ENCODE data around the gene OR3A2.

GRCh38 chr17:3415610-3416009, 29.5 kb upstream of the OR3A2 start:
- TF ChIP-seq, protein P1, sequence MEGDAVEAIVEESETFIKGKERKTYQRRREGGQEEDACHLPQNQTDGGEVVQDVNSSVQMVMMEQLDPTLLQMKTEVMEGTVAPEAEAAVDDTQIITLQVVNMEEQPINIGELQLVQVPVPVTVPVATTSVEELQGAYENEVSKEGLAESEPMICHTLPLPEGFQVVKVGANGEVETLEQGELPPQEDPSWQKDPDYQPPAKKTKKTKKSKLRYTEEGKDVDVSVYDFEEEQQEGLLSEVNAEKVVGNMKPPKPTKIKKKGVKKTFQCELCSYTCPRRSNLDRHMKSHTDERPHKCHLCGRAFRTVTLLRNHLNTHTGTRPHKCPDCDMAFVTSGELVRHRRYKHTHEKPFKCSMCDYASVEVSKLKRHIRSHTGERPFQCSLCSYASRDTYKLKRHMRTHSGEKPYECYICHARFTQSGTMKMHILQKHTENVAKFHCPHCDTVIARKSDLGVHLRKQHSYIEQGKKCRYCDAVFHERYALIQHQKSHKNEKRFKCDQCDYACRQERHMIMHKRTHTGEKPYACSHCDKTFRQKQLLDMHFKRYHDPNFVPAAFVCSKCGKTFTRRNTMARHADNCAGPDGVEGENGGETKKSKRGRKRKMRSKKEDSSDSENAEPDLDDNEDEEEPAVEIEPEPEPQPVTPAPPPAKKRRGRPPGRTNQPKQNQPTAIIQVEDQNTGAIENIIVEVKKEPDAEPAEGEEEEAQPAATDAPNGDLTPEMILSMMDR (conservative IDR thresholded peaks at IDR 0.05): no peak
- TF ChIP-seq ZFX (IDR thresholded peaks at IDR 0.05): no peak

All from C4-2B (cell line).